Activated T-helper 17 cell treated with anti-CD3 and anti-CD28 coated beads, Interleukin-2, amount 50 U/mL, for 72 hours (primary cell): ENCODE results near the gene DIAPH3. TPM values are rescaled to one million over a fixed set of nuclear protein-coding genes. Genes with fewer than 3 reads are reported as not detected.

Experiments
- ATAC-seq: fragments of 150-1000 bp; cut with Tn5 transposase; replicated peaks from 2 replicates; pipeline ENCODE4 v1.10.0; 2021; ENCODE audit warnings: mild to moderate bottlenecking, moderate library complexity
- H3K27ac Mint-ChIP-seq: one replicate; pipeline ENCODE4 v1.8.0; 2022; ENCODE audit warnings: mixed read lengths
- H3K27me3 Mint-ChIP-seq: one replicate; pipeline ENCODE4 v1.8.0; 2022; ENCODE audit warnings: mixed read lengths
- H3K36me3 Mint-ChIP-seq: one replicate; pipeline ENCODE4 v1.8.0; 2022; ENCODE audit warnings: low read depth, mild to moderate bottlenecking, mixed read lengths
- H3K4me1 Mint-ChIP-seq: one replicate; pipeline ENCODE4 v1.8.0; 2022; ENCODE audit warnings: mixed read lengths
- H3K4me3 Mint-ChIP-seq: one replicate; pipeline ENCODE4 v1.8.0; 2022; ENCODE audit warnings: mild to moderate bottlenecking, mixed read lengths
- H3K9me3 Mint-ChIP-seq: one replicate; pipeline ENCODE4 v1.8.0; 2022; ENCODE audit warnings: mixed read lengths
- total RNA-seq, 2 donors: library from RNA; stranded (reverse); gene quantifications; one replicate each; pipeline ENCODE4 v1.2.3, GENCODE V29; 2022

Gene DIAPH3
- total RNA-seq, 2 donors from 2014 or later = 23.8 to 31.0 TPM

DNA sequence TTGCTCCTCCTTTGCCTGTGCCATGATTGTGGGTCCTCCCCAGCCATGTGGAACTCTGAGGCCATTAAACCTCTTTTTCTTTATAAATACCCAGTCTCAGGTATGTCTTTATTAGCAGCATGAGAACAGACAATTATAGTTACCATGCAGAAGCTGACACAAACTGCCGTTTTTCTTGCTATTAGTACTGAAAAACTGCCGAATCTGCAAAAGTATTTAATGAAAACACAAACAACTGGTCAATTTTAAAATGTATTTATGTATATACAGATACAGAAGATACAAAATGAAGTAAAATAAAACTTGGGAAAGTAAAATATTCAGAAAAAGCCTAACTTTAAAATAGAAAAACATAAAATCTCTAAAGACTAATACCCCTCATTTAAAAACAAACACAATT is 206.3 kb downstream of the DIAPH3 start:
- no peak for ATAC-seq
- H3K36me3 Mint-ChIP-seq = no peaks in the 10 kb centered on the region
- H3K27ac Mint-ChIP-seq = no peak overlapping the region
- H3K4me1 Mint-ChIP-seq = no peaks in the 10 kb centered on the region
- peaks cover 12% of the 10 kb centered on the region for H3K9me3 Mint-ChIP-seq
- H3K27me3 Mint-ChIP-seq = no peaks in the 10 kb centered on the region
- no peak overlapping the region for H3K4me3 Mint-ChIP-seq

DNA sequence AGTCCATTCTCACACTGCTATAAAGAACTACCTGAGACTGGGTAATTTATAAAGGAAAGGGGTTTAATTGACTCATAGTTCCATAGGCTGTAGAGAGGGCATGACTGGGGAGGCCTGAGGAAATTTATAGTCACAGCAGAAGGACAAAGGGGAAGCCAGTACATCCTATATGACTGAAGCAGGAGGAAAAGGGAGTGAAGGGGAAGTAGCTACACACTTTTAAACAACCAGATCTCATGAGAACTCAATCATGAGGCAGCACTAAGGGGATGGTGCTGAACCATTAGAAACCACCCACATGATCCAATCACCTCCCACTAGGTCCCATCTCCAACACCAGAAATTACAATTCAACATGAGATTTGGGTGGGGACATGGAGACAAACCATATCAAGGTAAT is 209.1 kb downstream of the DIAPH3 start:
- Mint-ChIP-seq H3K9me3 (peaks cover 12% of the 10 kb centered on the region), H3K36me3 (no peaks in the 10 kb centered on the region), H3K27me3 (no peaks in the 10 kb centered on the region), H3K27ac (no peak overlapping the region), H3K4me3 (no peak overlapping the region), H3K4me1 (no peaks in the 10 kb centered on the region)
- no peak for ATAC-seq

DNA sequence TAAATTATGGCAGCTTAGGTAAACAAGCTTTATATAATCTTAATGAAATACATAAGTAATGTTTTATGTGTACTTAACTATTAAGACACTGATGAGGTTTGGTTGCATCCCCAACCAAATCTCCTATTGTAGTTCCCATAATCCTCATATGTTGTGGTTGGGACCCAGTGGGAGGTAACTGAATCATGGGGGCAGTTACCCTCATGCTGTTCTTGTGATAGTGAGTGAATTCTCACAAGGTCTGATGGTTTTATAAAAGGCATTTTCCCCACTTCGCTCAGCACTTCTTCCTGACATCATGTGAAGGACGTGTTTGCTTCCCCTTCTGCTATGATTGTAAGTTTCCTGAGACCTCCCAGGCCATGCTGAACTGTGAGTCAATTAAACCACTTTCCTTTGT is 212.7 kb downstream of the DIAPH3 start:
- no peak for ATAC-seq
- H3K27ac Mint-ChIP-seq = no peak overlapping the region
- no peaks in the 10 kb centered on the region for H3K27me3 Mint-ChIP-seq
- H3K4me1 Mint-ChIP-seq = no peaks in the 10 kb centered on the region
- peaks cover 6% of the 10 kb centered on the region for H3K9me3 Mint-ChIP-seq
- no peak overlapping the region for H3K4me3 Mint-ChIP-seq
- no peaks in the 10 kb centered on the region for H3K36me3 Mint-ChIP-seq

DNA sequence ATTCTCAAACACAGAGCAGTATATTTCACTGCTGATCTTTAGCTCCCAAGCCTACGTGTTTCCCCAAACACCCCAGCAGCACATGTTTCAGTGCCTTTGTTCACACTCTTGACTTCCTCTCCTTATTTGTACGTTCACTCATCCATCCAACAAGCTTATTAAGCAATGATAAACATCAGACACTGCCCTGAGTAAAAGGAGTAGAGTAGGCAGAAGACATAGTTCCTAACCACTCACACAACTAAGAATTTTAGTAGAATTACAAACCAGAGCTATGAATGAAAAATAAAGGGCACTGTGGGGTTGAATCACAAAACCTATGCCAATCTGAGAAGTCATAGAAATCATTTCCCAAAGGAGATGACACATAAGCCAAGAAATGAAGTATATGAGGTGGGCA is 213.5 kb downstream of the DIAPH3 start:
- no peak for ATAC-seq
- Mint-ChIP-seq H3K27ac (no peak overlapping the region), H3K9me3 (peaks cover under 1% of the 10 kb centered on the region), H3K36me3 (no peaks in the 10 kb centered on the region), H3K27me3 (no peaks in the 10 kb centered on the region), H3K4me1 (no peaks in the 10 kb centered on the region), H3K4me3 (no peak overlapping the region)

DNA sequence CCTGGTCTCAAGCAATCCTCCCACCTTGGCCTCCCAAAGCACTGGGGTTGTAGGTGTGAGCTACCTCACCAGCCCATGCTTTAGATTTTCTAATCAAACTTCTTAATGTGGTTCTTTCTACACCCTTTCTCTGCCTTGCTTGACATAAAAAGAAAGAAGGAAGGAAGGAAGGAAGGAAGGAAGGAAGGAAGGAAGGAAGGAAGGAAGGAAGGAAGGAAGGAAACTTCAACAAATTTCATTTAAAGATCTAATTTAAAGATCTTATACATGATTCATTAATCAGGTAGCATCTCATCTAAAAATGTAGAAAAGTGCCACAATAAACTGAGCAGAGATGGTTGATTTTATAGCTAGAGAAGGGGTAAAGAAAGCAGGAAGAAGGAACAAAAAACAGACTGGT is 215.0 kb downstream of the DIAPH3 start:
- no peak overlapping the region for H3K4me3 Mint-ChIP-seq
- H3K9me3 Mint-ChIP-seq = no peaks in the 10 kb centered on the region
- no peaks in the 10 kb centered on the region for H3K4me1 Mint-ChIP-seq
- H3K27ac Mint-ChIP-seq = no peak overlapping the region
- ATAC-seq = no peak
- H3K27me3 Mint-ChIP-seq = no peaks in the 10 kb centered on the region
- H3K36me3 Mint-ChIP-seq = no peaks in the 10 kb centered on the region

DNA sequence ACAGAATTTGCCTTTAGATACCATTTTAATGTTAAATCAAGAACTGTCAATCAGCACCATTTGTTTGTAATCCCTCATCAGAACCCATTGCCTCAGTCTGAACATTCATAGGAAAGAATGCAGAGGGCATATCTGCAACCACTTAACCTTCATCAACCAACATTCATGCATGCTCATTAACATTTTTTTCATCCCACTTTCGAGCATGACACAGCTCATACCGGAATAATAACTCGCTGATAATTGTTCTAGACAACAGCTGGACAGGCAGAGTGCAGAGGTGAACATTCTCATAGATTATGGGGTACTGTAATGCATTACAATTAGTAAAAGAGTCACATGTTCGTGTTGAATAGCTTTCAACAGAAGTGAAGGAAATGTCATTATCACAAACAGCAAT is 216.8 kb downstream of the DIAPH3 start:
- no peak for ATAC-seq
- H3K4me1 Mint-ChIP-seq = no peaks in the 10 kb centered on the region
- H3K9me3 Mint-ChIP-seq = no peaks in the 10 kb centered on the region
- no peaks in the 10 kb centered on the region for H3K36me3 Mint-ChIP-seq
- no peak overlapping the region for H3K27ac Mint-ChIP-seq
- no peak overlapping the region for H3K4me3 Mint-ChIP-seq
- H3K27me3 Mint-ChIP-seq = no peaks in the 10 kb centered on the region

DNA sequence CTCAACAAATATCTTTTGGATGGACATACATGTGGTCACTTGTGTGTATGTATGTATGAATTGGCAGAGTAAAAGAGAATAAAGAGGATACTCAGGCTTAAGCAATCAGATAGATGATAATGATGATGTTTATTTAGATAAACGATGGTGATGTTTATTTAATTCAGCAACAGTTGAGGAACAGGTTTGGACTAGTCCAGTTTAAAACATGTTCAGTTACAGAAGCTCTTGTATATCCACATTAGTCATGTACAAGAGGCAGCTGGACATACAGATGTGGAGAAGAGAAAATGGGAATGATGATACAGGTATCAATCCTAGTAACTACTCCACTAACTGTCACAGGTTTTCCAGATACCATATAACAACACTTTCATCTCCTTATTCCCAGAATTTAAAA is 232.1 kb downstream of the DIAPH3 start:
- H3K4me3 Mint-ChIP-seq = no peak overlapping the region
- peaks cover 15% of the 10 kb centered on the region for H3K9me3 Mint-ChIP-seq
- H3K36me3 Mint-ChIP-seq = no peaks in the 10 kb centered on the region
- H3K4me1 Mint-ChIP-seq = no peaks in the 10 kb centered on the region
- H3K27ac Mint-ChIP-seq = no peak overlapping the region
- H3K27me3 Mint-ChIP-seq = no peaks in the 10 kb centered on the region
- ATAC-seq = no peak

DNA sequence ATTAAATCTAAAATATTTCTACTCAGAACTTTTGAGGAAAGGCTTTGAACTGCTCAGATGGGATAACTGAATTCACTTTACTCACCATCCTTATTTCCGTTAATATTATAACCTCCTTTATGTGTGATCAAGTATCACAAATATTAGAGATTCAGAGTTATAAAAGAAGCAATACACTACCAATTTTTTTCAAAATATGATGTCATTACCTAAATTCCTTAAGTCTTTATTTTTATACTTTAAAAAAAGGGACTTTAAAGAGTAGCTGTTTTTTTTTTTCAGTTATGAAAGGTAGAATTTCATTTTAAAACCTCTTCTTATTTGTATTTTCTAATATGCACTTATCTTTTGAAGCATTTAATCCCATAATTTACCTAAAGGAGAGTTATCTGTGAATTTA is 239.5 kb downstream of the DIAPH3 start:
- no peak overlapping the region for H3K4me3 Mint-ChIP-seq
- H3K27ac Mint-ChIP-seq = no peak overlapping the region
- no peaks in the 10 kb centered on the region for H3K36me3 Mint-ChIP-seq
- no peaks in the 10 kb centered on the region for H3K4me1 Mint-ChIP-seq
- H3K9me3 Mint-ChIP-seq = peaks cover 15% of the 10 kb centered on the region
- no peaks in the 10 kb centered on the region for H3K27me3 Mint-ChIP-seq
- ATAC-seq = no peak

DNA sequence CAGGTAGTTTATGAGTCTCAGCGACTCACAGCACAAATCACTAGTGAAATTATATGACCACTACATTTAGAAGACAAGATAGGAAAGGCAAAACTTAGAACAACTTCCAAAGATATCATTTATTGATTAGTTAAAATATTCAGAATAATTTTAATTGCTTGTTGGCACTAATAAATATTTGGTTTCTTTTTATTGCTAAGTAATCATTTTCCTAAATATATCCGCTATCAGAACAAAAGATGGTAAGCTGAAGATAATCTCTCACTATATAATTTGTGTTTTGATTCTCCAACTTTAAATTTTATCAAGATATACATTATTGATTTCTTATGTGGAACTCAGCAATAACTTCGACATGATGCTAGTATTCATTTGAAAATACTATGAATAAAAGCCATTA is 248.5 kb downstream of the DIAPH3 start:
- no peaks in the 10 kb centered on the region for H3K9me3 Mint-ChIP-seq
- H3K36me3 Mint-ChIP-seq = no peaks in the 10 kb centered on the region
- H3K4me1 Mint-ChIP-seq = no peaks in the 10 kb centered on the region
- H3K4me3 Mint-ChIP-seq = no peak overlapping the region
- no peak overlapping the region for H3K27ac Mint-ChIP-seq
- no peak for ATAC-seq
- no peaks in the 10 kb centered on the region for H3K27me3 Mint-ChIP-seq

DNA sequence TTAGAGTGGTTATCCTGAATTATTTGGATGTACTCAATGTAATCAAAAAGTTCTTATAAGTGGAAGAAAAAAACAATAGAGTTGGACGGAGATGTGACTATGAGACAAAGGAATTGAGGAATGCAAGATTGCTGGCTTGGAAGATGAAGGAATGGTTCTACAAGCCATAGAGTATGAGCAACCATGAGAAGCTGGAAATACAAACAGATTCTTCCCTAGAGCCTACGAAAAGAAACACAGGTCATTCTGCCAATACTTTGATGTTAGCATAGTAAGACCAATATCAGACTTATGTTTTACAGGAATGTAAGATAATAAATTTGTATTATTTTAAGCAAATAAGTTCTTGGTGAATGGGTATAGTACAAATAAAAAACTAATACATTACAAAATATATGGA is 249.2 kb downstream of the DIAPH3 start:
- ATAC-seq = no peak
- Mint-ChIP-seq H3K36me3 (no peaks in the 10 kb centered on the region), H3K27me3 (no peaks in the 10 kb centered on the region), H3K4me3 (no peak overlapping the region), H3K27ac (no peak overlapping the region), H3K9me3 (no peaks in the 10 kb centered on the region), H3K4me1 (no peaks in the 10 kb centered on the region)

DNA sequence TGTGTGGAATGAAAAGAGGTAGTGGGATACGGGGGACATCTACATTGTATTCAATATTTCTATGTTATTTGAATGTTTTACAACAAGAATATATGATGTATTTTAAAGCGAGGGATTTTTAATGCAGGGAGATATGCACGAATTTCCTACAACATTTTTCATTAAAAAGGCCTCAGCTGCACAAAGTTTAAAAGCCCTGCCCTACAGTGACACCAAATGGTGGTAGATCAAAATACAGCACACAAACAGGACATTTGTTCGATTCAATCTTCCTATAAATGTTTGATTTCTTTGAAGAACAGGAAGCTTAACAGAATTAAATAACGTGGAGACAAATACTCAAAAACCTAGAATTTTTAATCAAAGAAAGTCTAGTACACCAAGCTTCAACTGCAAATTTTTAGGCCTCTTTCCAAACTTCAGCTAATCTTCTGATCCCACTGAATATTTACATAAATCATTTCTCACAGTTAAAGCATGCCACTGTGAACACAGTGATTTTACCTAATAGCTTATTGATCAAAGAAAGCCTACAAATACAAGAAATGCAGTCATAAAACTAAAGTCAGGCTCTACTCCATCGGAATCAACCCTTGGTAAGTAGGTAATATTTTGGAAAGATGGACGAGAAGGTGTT is 257.2 kb downstream of the DIAPH3 start:
- no peak for ATAC-seq
- Mint-ChIP-seq H3K27ac (no peak overlapping the region), H3K36me3 (no peaks in the 10 kb centered on the region), H3K9me3 (no peaks in the 10 kb centered on the region), H3K4me1 (no peaks in the 10 kb centered on the region), H3K27me3 (no peaks in the 10 kb centered on the region), H3K4me3 (no peak overlapping the region)

DNA sequence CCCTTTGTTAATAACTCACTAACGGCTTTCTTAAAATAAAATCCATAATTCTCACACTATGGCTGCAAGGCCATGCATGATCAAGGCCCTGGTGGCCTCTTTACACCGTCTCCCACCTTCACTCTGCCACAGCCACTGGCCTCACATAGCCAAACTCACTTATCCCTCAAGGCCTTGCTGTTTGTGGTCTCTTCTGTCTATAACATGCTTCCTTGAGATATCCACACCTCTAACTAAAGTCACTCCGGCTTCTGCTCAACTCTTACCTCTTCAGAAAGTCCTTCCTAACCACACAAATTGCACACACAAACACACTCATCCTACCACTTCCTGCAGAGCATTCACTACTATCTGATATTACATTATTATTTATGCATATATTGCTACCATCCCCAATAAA is 262.5 kb downstream of the DIAPH3 start:
- H3K9me3 Mint-ChIP-seq = no peaks in the 10 kb centered on the region
- no peaks in the 10 kb centered on the region for H3K27me3 Mint-ChIP-seq
- peaks cover 4% of the 10 kb centered on the region for H3K4me1 Mint-ChIP-seq
- ATAC-seq = no peak
- no peak overlapping the region for H3K4me3 Mint-ChIP-seq
- H3K27ac Mint-ChIP-seq = no peak overlapping the region
- no peaks in the 10 kb centered on the region for H3K36me3 Mint-ChIP-seq

DNA sequence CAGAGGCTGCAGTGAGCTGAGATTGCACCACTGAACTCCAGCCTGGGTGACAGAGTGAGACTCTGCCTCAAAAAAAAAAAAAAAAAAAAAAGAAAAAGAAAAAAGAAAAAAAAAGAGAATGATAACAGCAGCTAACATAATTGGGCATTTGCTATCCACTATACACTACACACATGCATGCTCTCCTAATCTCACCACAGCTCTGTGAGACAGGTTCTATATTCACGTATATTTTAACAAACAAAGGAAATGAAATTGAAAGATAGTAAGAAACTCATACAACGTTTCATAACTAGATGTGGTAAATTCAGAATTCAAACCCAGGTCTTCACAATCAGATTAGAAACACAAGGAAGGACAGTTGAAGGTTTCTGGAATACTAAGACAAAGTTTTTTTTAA is 265.7 kb downstream of the DIAPH3 start:
- no peaks in the 10 kb centered on the region for H3K9me3 Mint-ChIP-seq
- no peaks in the 10 kb centered on the region for H3K27me3 Mint-ChIP-seq
- no peaks in the 10 kb centered on the region for H3K36me3 Mint-ChIP-seq
- peaks cover 4% of the 10 kb centered on the region for H3K4me1 Mint-ChIP-seq
- no peak for ATAC-seq
- H3K4me3 Mint-ChIP-seq = no peak overlapping the region
- H3K27ac Mint-ChIP-seq = no peak overlapping the region

DNA sequence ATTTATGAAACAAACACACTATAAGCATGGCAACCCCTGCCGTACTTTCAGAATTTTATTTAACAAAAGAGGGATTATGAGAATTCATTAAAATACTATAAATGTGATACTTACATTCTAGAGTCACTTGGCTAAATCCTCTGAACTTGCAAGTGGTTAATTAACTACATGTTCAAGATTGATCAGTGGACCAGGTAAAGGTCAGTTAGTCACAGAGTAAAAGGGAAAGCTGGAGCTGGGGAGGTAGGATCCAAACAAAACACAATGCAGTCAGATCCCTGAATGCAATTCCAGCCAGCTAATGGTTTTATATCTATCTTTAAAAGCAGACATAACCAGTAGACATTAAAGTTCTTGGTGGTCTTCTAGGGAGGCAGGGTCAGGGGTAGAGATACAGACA is 270.5 kb downstream of the DIAPH3 start:
- H3K4me1 Mint-ChIP-seq = no peaks in the 10 kb centered on the region
- ATAC-seq = no peak
- H3K4me3 Mint-ChIP-seq = no peak overlapping the region
- no peak overlapping the region for H3K27ac Mint-ChIP-seq
- no peaks in the 10 kb centered on the region for H3K36me3 Mint-ChIP-seq
- H3K27me3 Mint-ChIP-seq = no peaks in the 10 kb centered on the region
- H3K9me3 Mint-ChIP-seq = no peaks in the 10 kb centered on the region

DNA sequence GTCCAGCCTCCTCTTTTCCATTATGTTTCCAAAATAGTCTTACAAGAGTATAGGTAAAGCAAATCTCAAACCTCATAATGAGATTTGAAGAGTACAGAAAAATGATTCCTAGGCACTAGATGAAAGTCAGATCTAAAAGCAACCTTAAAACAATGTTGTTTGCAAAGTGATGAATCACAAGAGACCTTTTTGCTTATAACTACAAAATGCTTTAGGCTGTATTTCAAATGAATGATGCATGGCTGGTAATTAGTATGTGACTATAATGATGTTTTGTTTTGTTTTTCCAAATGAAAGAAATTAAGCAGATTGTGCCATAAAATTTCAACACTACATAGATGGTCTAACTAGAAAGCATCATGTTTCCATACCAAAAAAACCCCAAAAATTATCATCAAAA is 272.7 kb downstream of the DIAPH3 start:
- Mint-ChIP-seq H3K27ac (no peak overlapping the region), H3K9me3 (no peaks in the 10 kb centered on the region), H3K4me1 (no peaks in the 10 kb centered on the region), H3K4me3 (no peak overlapping the region), H3K27me3 (no peaks in the 10 kb centered on the region), H3K36me3 (no peaks in the 10 kb centered on the region)
- no peak for ATAC-seq

DNA sequence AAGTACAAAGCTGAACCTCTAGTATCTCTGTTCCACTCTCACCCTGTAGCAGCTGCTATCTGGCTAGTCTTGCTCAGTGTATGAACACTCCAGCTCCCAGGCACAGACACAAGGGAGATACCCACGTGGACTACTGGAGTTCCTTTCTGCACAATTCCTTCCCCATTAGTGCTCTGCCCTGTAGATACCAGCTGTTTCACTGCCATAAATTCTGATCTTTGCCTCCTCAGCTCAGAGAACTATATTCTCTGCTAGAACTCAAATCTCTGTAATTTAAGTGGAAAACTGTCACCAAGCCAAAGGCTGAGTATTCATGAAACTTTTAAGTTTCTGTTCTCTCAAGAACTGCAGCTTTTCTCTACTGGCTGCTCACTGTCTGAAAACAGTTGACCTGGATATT is 273.7 kb downstream of the DIAPH3 start:
- H3K9me3 Mint-ChIP-seq = no peaks in the 10 kb centered on the region
- no peaks in the 10 kb centered on the region for H3K27me3 Mint-ChIP-seq
- no peak for ATAC-seq
- no peak overlapping the region for H3K4me3 Mint-ChIP-seq
- H3K4me1 Mint-ChIP-seq = no peaks in the 10 kb centered on the region
- H3K27ac Mint-ChIP-seq = no peak overlapping the region
- no peaks in the 10 kb centered on the region for H3K36me3 Mint-ChIP-seq
